ENCODE data around the gene SPIN1. TPM values are rescaled to one million over a fixed set of nuclear protein-coding genes. Genes with fewer than 3 reads are reported as not detected.

The SPIN1 gene
- total and polyA plus RNA-seq, 5 experiments from 2014 or later, result 22.4 to 37.5 (median 26.7) TPM

DNA sequence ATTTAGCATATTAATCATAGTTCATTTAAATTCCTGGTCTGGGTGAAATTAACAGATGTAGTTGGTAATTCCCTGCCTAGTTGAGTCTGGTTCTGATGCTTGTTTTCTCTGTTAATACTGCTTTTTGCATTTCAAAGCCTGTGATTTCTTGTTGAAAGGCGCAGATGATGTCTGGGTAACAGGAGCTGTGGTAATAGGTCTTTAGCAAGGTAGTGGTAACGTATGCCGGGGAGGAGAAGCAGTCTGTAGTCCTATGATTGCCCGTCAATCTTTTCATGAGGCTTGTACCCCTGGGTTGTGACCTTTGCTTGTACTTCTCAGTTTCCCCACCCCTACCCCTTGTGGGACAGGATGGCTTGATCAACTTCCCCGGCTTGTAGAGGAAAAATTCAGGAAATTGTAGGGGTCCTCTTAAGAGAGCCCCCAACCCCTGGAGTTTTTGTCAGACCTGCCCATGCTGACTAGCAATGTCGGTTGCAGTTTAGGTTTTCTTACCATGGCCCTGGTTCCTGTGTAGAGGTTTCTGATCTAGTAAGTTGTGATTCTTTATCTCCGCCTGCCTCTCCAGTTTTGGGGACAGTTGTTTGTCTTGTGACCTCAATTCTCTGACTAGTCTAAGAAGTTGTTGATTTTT lies 55.4 kb downstream of the SPIN1 start:
- ATAC-seq, result no peak
- POLR2A ChIA-PET, result no interaction called here
- Mint-ChIP-seq H3K27me3 (no peaks in the 10 kb centered on the region), H3K4me3 (peak overlapping the region in 1 of 10 donors; percentile 10), H3K4me1 (peaks cover 25 to 66% (median 58%) of the 10 kb centered on the region in 4 donors), H3K9me3 (peaks cover 0 to 15% (median 7%) of the 10 kb centered on the region in 9 donors), H3K36me3 (peaks cover 19 to 52% (median 32%) of the 10 kb centered on the region in 3 donors), H3K27ac (peak overlapping the region in 3 of 10 donors; percentile 11 to 25 (median 12))
- DNase-seq, result no peak

DNA sequence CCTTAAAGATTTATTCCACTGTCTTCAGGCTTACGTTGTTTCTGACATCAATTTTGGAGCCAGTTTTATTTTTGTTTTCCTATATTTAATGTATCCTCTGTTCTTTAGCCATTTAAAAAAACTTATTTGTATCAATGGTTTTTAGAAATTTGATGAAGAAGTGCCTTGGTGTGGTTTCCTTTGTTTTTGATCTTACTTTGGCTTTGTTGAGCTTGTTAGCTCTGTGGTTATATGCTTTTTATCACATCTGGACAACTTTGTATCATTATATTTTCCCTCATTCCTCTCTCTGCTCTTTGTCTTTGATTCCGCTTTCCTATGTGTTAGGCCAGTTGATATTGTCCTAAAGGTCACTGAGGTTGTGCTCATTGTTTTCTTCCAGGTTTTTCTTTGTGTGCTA lies 58.5 kb downstream of the SPIN1 start:
- peaks cover 25 to 63% (median 52%) of the 10 kb centered on the region in 4 donors for H3K4me1 Mint-ChIP-seq
- no peaks in the 10 kb centered on the region for H3K27me3 Mint-ChIP-seq

DNA sequence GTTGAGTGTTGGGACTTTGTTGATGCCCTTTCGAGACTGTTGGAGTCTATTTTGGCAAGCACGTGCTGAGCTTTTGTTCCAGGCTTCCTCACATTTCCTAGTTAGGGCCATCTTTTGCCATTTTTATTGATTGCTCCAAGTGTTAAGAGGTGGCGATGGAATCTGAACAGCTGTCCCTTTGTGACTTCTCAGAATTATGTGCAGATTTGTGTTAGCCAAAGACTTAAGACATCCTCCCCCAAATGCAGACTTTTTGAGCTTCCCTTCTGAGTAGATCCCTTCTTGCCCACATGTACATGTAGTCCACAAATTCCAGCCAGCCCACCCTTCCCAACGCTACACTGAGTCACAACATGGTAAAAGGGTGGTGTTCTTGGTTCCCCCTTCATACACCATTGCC lies 59.2 kb downstream of the SPIN1 start:
- POLR2A ChIA-PET, result no interaction called here
- Mint-ChIP-seq H3K9me3 (peaks cover 0 to 15% (median 7%) of the 10 kb centered on the region in 9 donors), H3K4me3 (no peak overlapping the region)

More for the DNA sequence above, 58.5 kb downstream of the SPIN1 start:
- peak overlapping the region in 8 of 10 donors; percentile 15 to 57 (median 36) for H3K4me3 Mint-ChIP-seq
- no peak for DNase-seq
- POLR2A ChIA-PET, result no interaction called here
- H3K9me3 Mint-ChIP-seq, result peaks cover 0 to 15% (median 7%) of the 10 kb centered on the region in 9 donors
- H3K36me3 Mint-ChIP-seq, result peaks cover 22 to 58% (median 45%) of the 10 kb centered on the region in 3 donors
- ATAC-seq, result no peak
- peak overlapping the region in 1 of 10 donors; percentile 32 for H3K27ac Mint-ChIP-seq

DNA sequence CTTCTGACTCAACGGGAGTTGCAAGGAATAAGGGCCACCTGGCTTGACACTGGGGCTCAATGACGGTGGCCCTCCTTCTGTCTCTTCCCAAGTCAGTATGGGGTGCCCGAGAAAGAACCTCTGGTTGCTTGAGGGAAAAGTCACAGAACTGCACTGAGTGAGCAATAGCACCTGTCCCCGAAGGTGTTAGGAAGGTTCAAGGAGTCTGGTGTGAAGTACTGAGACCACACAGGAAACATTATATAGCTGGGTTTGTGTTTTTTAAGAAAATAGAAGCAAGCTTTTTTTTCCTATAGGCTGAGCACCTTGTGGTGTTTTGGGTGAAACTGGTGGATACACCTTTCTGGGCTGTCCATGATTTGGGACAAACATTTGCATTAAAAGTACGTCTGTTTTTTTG lies 62.9 kb downstream of the SPIN1 start:
- Mint-ChIP-seq H3K27ac (no peak overlapping the region), H3K4me3 (no peak overlapping the region), H3K27me3 (no peaks in the 10 kb centered on the region), H3K36me3 (peaks cover 10 to 62% (median 37%) of the 10 kb centered on the region in 3 donors), H3K9me3 (peaks cover 0 to 8% (median 4%) of the 10 kb centered on the region in 9 donors), H3K4me1 (peaks cover 10 to 32% (median 29%) of the 10 kb centered on the region in 4 donors)
- POLR2A ChIA-PET, result no interaction called here
- DNase-seq (no peak), ATAC-seq (no peak)

More for the DNA sequence above, 59.2 kb downstream of the SPIN1 start:
- ATAC-seq (no peak), DNase-seq (no peak)
- H3K27ac Mint-ChIP-seq, result peak overlapping the region in 3 of 10 donors; percentile 35 to 80 (median 48)
- peaks cover 22 to 58% (median 51%) of the 10 kb centered on the region in 3 donors for H3K36me3 Mint-ChIP-seq
- H3K27me3 Mint-ChIP-seq, result no peaks in the 10 kb centered on the region
- H3K4me1 Mint-ChIP-seq, result peaks cover 20 to 56% (median 47%) of the 10 kb centered on the region in 4 donors

DNA sequence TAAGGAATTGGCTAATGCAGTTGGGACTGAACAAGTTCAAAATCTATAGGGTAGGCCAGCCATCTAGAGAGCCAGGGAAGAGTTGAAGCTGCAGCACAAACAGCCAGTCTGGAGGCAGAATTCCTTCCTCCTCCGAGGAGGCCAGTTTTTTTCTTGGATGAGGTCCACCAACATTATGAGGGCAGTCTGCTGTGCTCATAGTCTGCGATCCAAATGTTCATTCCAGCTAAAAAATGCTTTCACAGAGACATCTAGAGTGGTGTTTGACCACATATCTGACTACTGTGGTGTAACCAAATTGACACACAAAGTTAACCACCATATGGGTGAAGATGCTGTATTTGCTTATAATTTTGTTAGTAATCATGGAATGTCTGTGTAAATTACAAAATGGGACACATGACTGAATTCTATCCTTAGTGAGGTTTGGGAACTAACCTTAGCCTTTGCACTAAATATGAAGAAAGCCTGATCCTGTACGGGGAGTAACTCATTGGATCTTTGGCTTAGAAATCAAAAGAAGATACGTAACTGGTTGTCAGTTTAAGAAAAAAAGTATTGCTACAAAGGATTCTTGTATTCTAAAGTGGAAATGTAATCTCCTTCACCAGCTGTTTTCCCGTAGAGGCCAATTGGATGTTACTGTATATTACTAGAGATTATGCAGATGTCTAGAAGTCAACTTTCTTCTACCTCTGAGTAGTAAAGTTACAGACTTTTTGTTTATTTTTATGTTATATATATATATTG lies 70.6 kb downstream of the SPIN1 start:
- Mint-ChIP-seq H3K4me3 (no peak overlapping the region), H3K4me1 (no peaks in the 10 kb centered on the region), H3K27me3 (no peaks in the 10 kb centered on the region), H3K9me3 (no peaks in the 10 kb centered on the region), H3K27ac (peak overlapping the region in 1 of 10 donors; percentile 6), H3K36me3 (peaks cover 7 to 40% (median 13%) of the 10 kb centered on the region in 3 donors)
- no peak for ATAC-seq
- no peak for DNase-seq
- POLR2A ChIA-PET, result no interaction called here

DNA sequence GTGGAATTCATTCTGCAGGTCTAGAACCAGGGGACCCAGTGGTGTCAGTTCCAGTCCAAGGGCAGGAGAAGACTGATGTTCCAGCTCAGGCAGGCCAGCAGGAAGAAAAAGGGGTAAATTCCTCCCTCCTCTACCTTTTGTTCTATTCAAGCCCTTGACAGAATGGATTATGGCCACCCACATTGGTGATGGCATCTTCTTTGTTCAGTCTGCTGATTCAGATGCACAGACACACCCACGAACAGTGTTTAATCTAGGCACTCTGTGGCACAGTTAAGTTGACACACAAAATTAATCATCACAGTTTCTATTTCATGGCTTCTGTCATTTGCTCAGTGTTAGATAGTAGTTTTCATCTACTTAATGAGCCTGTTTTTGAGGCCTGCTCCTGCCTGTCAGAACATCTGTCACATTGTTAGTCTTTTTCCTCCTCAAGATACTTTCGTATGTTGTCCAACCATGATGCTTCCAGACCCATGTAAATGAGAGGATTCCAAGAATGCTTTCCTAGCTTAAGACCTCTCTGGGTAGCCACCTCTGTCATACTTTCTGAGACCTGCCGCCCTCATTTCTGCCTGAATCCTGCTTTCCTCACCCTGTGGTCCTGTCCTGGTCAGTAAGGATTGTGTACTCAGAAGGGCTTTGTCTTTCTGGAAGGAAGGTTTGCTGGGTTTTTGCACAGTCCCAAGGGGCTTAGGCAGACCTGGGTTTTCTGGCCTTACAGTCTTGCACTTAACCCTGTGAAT lies 72.5 kb downstream of the SPIN1 start:
- ATAC-seq (no peak), DNase-seq (no peak)
- peak overlapping the region in 1 of 10 donors; percentile 77 for H3K27ac Mint-ChIP-seq
- H3K4me3 Mint-ChIP-seq, result no peak overlapping the region
- POLR2A ChIA-PET, result no interaction called here
- H3K4me1 Mint-ChIP-seq, result peaks cover 0 to 3% (median 0%) of the 10 kb centered on the region in 4 donors
- peaks cover 7 to 40% (median 14%) of the 10 kb centered on the region in 3 donors for H3K36me3 Mint-ChIP-seq
- H3K27me3 Mint-ChIP-seq, result no peaks in the 10 kb centered on the region
- no peaks in the 10 kb centered on the region for H3K9me3 Mint-ChIP-seq

DNA sequence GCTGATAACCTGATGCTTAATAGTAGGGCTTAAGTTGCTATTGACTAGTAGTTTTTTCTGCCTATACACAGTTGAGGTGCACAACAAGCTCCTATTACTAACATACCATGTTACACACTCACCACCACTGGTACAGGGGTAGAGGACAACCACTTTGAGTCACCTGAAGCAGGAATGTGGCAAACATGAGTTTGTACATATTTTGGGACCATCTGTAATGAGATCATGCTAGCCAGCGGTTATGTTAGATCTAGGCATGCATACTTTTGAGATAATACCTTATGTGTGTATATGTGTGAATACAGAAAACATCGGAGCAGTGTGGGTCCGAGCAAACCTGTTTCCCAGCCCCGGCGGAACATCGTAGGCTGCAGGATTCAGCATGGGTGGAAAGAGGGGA lies 73.9 kb downstream of the SPIN1 start:
- no peak overlapping the region for H3K27ac Mint-ChIP-seq
- POLR2A ChIA-PET, result no interaction called here
- no peaks in the 10 kb centered on the region for H3K9me3 Mint-ChIP-seq
- no peak for DNase-seq
- H3K4me1 Mint-ChIP-seq, result peaks cover 0 to 5% (median 0%) of the 10 kb centered on the region in 4 donors
- no peaks in the 10 kb centered on the region for H3K27me3 Mint-ChIP-seq
- no peak for ATAC-seq
- no peak overlapping the region for H3K4me3 Mint-ChIP-seq
- H3K36me3 Mint-ChIP-seq, result peaks cover 0 to 42% (median 6%) of the 10 kb centered on the region in 3 donors

DNA sequence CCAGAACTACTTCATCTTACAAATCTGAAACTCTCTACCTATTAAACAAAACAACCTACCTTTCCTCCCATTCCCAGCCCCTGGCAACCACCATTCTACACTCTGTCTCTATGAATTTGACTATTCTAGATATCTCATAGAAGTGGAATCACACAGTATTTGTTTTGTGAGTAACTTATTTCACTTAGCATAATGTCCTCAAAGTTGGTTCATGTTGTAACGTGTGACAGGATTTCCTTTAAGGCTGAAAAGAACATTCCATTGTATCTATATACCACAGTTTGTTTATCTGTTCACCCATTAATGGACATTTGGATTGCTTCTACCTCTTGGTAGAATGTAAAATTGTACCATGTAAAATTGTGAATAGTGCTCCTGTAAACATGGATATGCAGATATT lies 76.6 kb downstream of the SPIN1 start:
- DNase-seq (no peak), ATAC-seq (no peak)
- Mint-ChIP-seq H3K27me3 (no peaks in the 10 kb centered on the region), H3K27ac (peak overlapping the region in 2 of 10 donors; percentile 53 to 66), H3K4me3 (no peak overlapping the region), H3K36me3 (peaks cover 12 to 64% (median 20%) of the 10 kb centered on the region in 3 donors), H3K4me1 (peaks cover 0 to 8% (median 0%) of the 10 kb centered on the region in 4 donors), H3K9me3 (no peaks in the 10 kb centered on the region)
- POLR2A ChIA-PET, result no interaction called here

DNA sequence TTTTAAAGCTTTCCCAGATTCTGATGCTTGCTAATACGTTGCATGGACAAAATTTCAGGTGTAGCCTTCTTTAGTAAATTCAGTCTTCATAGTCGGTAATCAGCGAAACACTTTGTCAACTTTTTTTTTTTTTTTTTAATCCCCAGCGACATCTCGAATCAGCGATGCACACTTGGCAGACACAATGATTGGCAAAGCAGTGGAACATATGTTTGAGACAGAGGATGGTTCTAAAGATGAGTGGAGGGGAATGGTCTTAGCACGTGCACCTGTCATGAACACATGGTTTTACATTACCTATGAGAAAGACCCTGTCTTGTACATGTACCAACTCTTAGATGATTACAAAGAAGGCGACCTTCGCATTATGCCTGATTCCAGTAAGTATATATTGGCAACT lies 80.0 kb downstream of the SPIN1 start:
- Mint-ChIP-seq H3K4me3 (no peak overlapping the region), H3K27ac (no peak overlapping the region), H3K9me3 (no peaks in the 10 kb centered on the region), H3K27me3 (no peaks in the 10 kb centered on the region), H3K4me1 (peaks cover 0 to 8% (median 0%) of the 10 kb centered on the region in 4 donors), H3K36me3 (peaks cover 14 to 73% (median 30%) of the 10 kb centered on the region in 3 donors)
- POLR2A ChIA-PET, result no interaction called here
- ATAC-seq (no peak), DNase-seq (no peak)

DNA sequence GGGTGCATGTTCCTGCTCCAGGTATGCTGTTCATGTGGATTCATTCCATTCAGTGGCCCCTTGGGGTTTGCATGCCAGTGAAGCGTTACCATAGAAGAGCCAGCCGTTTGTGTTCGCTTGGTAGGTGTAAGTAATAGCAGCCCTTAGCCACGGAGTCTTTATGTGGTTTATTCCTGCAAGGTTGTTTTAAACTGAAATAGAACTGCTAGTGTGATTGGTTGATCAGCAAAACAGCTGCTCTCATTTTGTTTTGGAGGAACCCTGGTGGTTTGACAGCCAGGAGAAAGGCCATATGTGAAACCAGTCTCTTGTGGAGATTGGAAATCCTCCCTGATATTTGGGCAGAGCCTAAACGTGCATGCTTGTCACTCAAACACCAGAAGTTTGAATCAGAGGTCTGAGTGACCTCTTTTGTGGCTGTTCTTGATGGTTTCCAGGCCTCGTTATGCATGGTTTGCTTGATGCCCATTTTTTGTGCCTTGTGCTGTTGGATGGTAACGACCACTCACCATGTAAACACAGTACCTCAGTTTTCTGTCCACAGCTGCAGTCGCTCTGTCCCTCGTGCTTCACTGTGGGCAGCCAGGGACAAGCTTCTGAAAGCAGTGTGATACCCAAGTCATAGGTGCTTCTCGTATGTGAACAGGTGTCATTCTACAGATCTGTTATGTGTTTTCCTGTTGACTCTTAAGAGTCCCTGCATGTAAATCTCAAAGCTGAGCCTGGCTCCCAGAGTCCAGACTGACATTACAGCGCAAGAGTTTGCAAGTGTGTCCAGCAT lies 88.4 kb downstream of the SPIN1 start:
- Mint-ChIP-seq H3K27me3 (no peaks in the 10 kb centered on the region), H3K36me3 (peaks cover 4 to 52% (median 26%) of the 10 kb centered on the region in 3 donors), H3K4me3 (no peak overlapping the region), H3K27ac (peak overlapping the region in 3 of 10 donors; percentile 20 to 79 (median 31)), H3K4me1 (peaks cover 0 to 5% (median 2%) of the 10 kb centered on the region in 4 donors), H3K9me3 (no peaks in the 10 kb centered on the region)
- POLR2A ChIA-PET, result no interaction called here
- ATAC-seq (no peak), DNase-seq (no peak)

DNA sequence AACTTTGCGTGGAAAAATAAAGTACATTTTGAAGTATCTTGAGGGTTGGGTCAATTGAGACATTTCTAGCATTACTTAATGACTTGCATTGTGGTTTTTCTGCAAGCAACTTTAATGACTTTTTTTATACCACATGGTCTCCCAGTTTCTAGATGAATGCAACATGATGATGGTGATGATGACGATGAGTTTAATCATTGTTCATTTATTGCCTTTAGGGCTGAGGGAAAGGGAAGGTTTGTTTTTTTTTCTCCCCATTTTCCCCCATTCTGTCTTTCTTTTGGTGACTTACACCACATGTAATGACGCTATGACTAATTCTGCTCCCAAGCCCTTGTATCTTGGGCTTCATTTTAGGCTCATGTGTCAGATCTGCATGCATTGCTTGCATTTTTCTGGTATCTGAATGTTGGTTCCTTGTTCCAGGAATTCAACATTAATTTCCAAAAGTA lies 89.1 kb downstream of the SPIN1 start:
- no peak overlapping the region for H3K4me3 Mint-ChIP-seq
- ATAC-seq (no peak), DNase-seq (no peak)
- peak overlapping the region in 1 of 10 donors; percentile 79 for H3K27ac Mint-ChIP-seq
- H3K27me3 Mint-ChIP-seq, result no peaks in the 10 kb centered on the region
- peaks cover 4 to 54% (median 25%) of the 10 kb centered on the region in 3 donors for H3K36me3 Mint-ChIP-seq
- peaks cover 0 to 5% (median 2%) of the 10 kb centered on the region in 4 donors for H3K4me1 Mint-ChIP-seq
- POLR2A ChIA-PET, result no interaction called here
- H3K9me3 Mint-ChIP-seq, result no peaks in the 10 kb centered on the region

DNA sequence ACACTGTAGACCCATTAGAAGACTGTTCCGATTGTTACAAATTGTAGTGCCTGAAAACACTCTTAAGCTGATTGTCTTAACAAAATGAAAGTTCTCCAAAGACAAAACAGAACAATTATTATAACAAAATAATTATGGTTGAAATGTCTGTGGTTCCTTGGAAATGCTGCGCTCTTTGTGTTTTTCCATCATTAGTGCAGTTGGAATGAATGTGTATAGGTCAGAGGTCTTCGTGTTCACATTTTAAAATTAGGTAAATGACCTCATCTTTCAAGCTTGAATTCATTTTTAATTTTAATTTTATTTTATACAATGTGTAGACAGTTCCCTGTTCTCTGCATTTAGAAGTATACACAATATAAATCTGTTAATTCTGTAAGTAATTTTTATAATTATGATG lies 90.0 kb downstream of the SPIN1 start:
- Mint-ChIP-seq H3K4me3 (no peak overlapping the region), H3K9me3 (no peaks in the 10 kb centered on the region), H3K27me3 (no peaks in the 10 kb centered on the region), H3K36me3 (peaks cover 4 to 51% (median 21%) of the 10 kb centered on the region in 3 donors), H3K27ac (no peak overlapping the region), H3K4me1 (peaks cover 0 to 5% (median 2%) of the 10 kb centered on the region in 4 donors)
- DNase-seq, result no peak
- POLR2A ChIA-PET, result no interaction called here
- no peak for ATAC-seq

Data from naive thymus-derived CD8-positive, alpha-beta T cell (primary cell).